Measurements from ENCODE around the gene DMXL1. TPM values are rescaled to one million over a fixed set of nuclear protein-coding genes. Genes with fewer than 3 reads are reported as not detected.

DMXL1 gene
- total RNA-seq, 2 donors from 2014 or later: 28.9 to 29.2 TPM

DNA sequence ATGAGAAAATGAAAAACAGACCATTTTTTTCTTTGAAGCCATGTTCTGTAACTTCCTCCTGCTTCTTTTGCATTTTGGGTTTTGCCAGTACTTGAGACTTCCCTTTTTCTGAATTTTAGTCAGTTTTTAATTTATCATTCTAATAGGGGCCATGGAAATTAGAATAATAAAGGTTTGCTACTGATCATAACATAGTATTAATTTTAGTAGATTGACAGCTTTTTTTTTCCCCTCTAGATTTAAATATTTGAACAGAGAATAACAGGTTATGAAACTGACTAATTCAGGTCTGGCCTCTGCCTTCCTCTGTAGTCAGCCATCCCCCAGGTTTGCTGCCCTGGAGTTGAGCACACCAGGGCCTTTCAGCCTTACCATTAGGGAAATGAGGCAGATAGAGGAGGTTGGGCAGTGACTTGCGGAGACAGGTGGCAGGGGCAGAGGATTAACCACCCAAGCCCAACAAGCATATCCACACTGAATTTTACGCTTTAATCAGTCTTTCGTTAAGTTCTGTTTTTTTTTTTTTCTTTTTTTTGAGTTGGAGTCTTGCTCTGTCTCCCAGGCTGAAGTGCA lies 204.8 kb downstream of the DMXL1 start:
- ATAC-seq (no peak), DNase-seq (no peak)
- intact Hi-C loops (cut with DNase I): no loop called here

DNA sequence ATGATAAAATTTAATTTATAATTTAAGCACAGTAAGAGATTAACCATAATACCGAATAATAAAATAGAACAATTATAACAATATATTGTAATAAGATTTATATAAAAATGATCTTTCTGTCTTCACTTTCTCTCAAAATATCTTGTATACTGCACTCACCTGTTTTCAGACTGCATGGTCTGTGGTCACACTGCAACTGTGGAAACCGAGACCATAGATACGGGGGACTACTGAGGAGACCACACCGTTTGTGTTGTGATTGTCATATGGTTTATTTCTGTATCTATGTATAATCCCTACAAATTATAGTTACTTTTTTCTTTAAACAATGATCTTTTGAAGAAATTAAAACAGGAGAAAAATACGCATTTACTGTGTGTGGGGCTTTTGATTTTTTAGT lies 206.1 kb downstream of the DMXL1 start:
- intact Hi-C loops (cut with DNase I): no loop called here
- DNase-seq (no peak), ATAC-seq (no peak)

GRCh38 chr5:119279093-119279492 lies 208.2 kb downstream of the DMXL1 start:
- no peak for ATAC-seq
- intact Hi-C loops (cut with DNase I): no loop called here
- DNase-seq: no peak

GRCh38 chr5:119280380-119280779 lies 209.5 kb downstream of the DMXL1 start:
- DNase-seq (no peak), ATAC-seq (no peak)
- intact Hi-C loops (cut with DNase I): loop anchor here in 1 of 2 donors (5.0 kb wide), 1 partner anchor 37 kb away; no protein-coding TSS in a partner anchor

DNA sequence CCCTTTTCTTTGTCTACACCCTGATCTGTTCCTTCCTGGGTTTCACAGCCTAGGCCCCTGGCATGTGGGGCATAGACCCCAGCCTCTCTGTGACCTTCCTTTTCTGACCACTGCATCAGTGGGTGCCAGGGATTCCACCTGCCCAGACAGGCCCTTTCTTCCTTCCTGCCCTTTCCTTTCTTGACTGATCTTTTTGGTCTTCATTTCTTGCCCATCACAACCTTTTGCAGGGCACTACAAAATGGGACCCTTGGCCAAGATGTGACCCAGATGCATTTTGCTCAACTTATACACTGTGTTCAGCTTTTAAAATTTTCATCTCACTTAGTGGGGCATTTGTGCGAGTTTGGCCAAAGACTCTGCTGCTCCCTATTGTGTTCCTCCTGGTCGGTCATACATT lies 211.7 kb downstream of the DMXL1 start:
- intact Hi-C loops (cut with DNase I): loop anchor here in 1 of 2 donors (5.0 kb wide), 1 partner anchor 35 kb away; no protein-coding TSS in a partner anchor
- DNase-seq: no peak
- ATAC-seq: no peak

GRCh38 chr5:119284031-119284430 lies 213.1 kb downstream of the DMXL1 start:
- no peak for DNase-seq
- ATAC-seq: no peak
- intact Hi-C loops (cut with DNase I): loop anchor here in 1 of 2 donors (5.0 kb wide), 1 partner anchor 33 kb away; no protein-coding TSS in a partner anchor

GRCh38 chr5:119285070-119285916 lies 214.4 kb downstream of the DMXL1 start:
- peak; percentile 53 to 67 for ATAC-seq
- intact Hi-C loops (cut with DNase I): no loop called here
- no peak for DNase-seq

- ATAC-seq (no peak), DNase-seq (no peak)
- intact Hi-C loops (cut with DNase I): no loop called here
Measured at GRCh38 chr5:119286511-119287488, 215.9 kb downstream of the DMXL1 start.

GRCh38 chr5:119287547-119288111 lies 216.7 kb downstream of the DMXL1 start:
- intact Hi-C loops (cut with DNase I): no loop called here
- ATAC-seq: peak in 1 of 2 donors; percentile 25
- DNase-seq: no peak

GRCh38 chr5:119288379-119289033 lies 217.6 kb downstream of the DMXL1 start:
- DNase-seq (no peak), ATAC-seq (peak in 1 of 2 donors; percentile 35)
- intact Hi-C loops (cut with DNase I): no loop called here

DNA sequence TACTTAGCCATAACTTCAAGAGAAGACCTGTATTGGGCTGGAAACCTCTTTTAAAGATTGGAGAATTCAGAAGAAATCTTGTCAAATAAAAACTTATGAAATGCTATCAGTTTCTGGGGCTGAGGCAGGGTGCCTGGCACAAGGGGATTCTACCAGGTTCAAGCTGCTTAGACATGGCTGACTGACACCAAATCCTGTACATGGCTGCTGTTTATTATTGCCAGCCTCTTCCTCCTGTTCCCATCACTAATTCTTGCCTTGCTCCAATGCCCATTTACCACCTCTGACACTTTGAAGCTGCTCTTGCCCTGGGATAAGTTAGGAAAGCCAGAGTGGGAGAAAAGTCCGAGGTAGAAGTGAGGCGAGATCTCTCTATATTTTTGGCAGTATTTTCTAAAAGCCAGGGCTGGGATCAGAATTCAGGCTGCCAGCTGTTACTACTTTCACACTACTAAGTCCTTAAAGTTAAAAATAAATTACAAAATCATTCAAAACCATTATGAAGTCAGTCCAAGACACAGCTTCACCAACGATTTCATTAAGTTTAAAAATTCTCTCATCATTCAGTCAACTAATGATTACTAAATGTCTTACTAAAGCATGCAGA lies 218.7 kb downstream of the DMXL1 start:
- intact Hi-C loops (cut with DNase I): no loop called here
- DNase-seq (no peak), ATAC-seq (no peak)

DNA sequence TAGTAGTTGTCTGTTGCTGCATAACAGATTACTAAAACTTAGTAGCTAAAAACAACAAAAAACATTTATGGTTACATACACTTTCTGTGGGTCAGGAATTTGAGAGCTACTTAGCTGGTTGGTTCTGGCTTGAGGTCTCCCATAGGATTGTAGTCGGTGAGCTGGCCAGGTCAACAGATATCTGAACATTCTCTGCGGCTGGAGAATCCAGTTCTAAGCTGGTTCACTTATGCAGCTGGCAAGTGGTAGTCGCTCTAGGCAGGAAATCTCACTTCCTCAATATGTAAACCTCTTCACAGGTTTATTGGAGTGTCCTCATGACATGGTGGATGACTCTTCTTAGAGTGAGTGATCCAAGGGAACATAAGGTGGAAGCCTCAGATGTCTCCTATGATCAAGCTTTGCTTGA lies 219.3 kb downstream of the DMXL1 start:
- ATAC-seq: peak; percentile 27 to 45
- intact Hi-C loops (cut with DNase I): no loop called here
- no peak for DNase-seq

DNA sequence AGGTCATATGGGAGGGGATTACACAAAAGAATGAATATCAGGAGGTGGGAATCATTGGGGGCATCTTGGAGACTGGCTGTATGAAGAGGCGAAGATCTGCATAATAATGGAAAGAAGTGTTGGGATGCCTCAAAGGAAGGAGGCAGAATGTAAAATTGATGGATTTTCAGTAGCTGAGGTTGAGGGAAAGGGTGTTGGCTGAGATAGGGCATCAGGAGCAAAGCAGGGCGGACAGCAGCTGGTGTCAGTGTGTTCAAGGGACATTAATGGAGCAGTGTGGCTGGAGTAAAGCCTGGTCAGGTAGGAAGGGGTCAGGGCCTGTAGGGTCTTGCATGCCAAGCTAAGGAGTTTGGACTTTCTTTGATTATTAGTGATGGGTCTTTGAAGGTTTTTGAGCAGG lies 219.7 kb downstream of the DMXL1 start:
- no peak for ATAC-seq
- no peak for DNase-seq
- intact Hi-C loops (cut with DNase I): no loop called here

- ATAC-seq (no peak), DNase-seq (no peak)
- intact Hi-C loops (cut with DNase I): no loop called here
Measured at GRCh38 chr5:119291056-119291455, 220.2 kb downstream of the DMXL1 start.

DNA sequence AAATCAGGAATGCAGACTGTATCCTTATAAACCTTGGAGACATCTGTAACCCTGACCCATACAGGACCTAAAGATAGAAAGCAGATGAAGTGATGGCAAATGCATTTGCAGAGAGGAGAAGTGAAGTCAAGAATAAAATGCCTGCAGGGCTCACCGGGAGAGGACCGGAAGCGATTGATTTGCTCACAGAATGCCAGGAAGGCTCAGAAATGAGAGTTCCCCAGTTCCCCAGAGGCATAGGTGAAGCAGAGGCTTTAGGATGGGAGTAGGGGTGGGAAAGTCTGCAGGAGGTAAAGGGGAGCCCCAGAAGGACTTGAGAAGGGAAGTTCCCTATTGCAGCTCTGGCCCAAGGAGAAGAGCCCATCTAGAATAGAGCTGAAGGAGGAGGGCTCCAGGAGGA lies 221.0 kb downstream of the DMXL1 start:
- no peak for ATAC-seq
- no peak for DNase-seq
- intact Hi-C loops (cut with DNase I): no loop called here

DNA sequence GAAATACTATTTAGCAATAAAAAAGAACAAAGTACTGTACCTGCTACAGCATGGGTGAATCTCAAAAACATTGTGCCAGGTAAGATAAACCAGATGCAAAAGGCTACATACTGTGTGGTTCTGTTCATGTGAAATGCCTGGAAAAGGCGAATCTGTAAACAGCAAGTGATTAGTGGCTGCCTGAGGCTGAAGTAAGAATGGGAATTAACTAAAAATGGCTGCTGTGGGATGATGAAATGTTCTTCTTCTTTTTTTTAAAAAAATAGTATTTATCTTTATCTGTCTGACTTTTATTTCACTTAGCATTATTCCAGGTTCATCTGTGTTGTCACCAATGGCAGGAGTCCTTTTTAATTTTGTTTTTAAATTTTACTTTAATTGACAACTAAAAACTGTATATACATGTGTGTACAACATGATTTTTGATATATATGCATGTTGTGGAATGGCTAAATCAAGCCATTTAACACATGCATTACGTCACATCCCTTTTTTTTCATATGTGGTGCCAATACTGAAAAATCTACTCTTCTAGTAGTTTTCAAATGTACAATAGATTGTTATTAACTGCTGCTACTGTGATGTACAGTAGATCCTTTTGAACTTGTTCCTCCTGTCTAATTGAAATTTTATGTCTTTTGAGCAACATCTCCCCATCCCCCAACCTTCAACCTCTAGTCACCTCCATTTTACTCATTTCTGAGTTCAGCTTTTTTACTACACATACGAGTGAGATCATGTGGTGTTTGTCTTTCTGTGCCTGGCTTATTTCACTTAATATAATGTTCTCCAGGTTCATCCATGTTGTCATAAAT lies 222.0 kb downstream of the DMXL1 start:
- DNase-seq (no peak), ATAC-seq (no peak)
- intact Hi-C loops (cut with DNase I): no loop called here

DNA sequence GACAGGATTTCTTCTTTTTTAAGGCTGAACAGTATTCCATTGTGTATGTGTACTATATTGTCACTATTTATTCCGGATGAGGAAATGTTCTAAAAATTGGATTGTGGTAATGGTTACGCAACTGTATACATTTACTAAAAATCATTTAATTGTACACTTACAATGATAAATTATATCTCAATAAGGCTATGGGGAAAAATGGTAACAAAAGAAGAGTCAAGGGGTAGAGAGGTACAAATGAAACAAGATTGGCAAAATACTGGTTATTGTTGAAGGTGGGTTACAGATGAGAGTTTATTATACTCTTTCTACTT lies 222.6 kb downstream of the DMXL1 start:
- intact Hi-C loops (cut with DNase I): no loop called here
- ATAC-seq (no peak), DNase-seq (no peak)
